IPS-15b (cell line): Measurements from ENCODE around the gene PCCB.

Experiments used
- H3K27me3 ChIP-seq: one replicate; pipeline ENCODE4 v1.6.1; 2013; ENCODE audit warnings: low read length; ENCODE audit not compliant: control insufficient read depth, insufficient read depth
- H3K36me3 ChIP-seq: one replicate; pipeline ENCODE4 v1.6.1; 2013; ENCODE audit warnings: low read length; ENCODE audit not compliant: control insufficient read depth, insufficient read depth
- H3K4me1 ChIP-seq: one replicate; pipeline ENCODE4 v1.6.1; 2013; ENCODE audit warnings: mild to moderate bottlenecking, low read length; ENCODE audit not compliant: control insufficient read depth, insufficient read depth
- H3K4me3 ChIP-seq: one replicate; pipeline ENCODE4 v1.5.1; 2013; ENCODE audit warnings: low read depth, low read length
- H3K9ac ChIP-seq: one replicate; pipeline ENCODE4 v1.6.1; 2013; ENCODE audit warnings: low read depth, mild to moderate bottlenecking, low read length
- H3K9me3 ChIP-seq: one replicate; pipeline ENCODE4 v1.6.1; 2013; ENCODE audit warnings: mild to moderate bottlenecking, low read length; ENCODE audit not compliant: control insufficient read depth, insufficient read depth

Gene PCCB

DNA sequence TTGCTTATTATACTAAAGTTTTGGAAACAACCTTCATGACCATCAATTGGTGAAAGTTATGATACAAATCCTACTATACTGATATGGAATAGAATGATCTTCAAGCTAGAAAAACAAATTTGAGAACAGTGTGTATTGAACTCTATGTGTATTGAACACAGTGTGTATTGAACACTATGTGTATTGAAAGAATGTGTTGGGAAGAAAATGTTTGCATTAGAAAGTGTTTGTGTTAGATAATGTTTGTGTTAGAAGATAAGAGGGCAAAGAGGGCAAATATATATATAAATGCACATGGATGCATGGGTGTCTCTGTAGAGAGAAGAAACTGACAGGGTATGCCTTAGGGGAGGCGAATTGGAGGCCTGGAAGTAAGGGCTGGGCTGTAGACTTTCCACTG, 42.4 kb downstream of the PCCB start:
- H3K27me3 ChIP-seq = no peaks in the 10 kb centered on the region

DNA sequence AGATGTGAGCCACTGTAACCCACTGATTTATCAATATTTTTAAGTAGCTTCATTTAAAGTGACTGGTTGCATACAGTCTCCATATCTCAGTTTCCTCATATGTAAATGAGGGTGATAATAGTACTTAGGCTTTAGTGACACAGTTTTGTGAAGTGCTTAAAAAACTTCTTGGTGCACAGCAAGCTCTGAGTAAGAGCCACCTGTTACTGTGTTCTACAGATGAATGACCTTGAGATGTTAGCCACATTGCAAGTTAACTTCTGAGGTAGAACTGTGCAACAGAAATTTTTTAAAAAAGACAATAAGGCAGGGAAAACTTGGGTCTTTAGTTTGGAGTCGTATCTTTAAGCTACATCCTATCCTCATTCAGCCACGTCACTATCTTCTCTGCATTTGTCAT, 43.1 kb downstream of the PCCB start:
- no peaks in the 10 kb centered on the region for H3K9me3 ChIP-seq
- no peak overlapping the region for H3K4me3 ChIP-seq
- H3K27me3 ChIP-seq = no peaks in the 10 kb centered on the region
- H3K4me1 ChIP-seq = peaks cover 7% of the 10 kb centered on the region
- no peaks in the 10 kb centered on the region for H3K36me3 ChIP-seq
- no peak overlapping the region for H3K9ac ChIP-seq

More for the DNA sequence above, 42.4 kb downstream of the PCCB start:
- no peak overlapping the region for H3K9ac ChIP-seq
- H3K4me1 ChIP-seq = peaks cover 7% of the 10 kb centered on the region
- H3K9me3 ChIP-seq = no peaks in the 10 kb centered on the region
- H3K36me3 ChIP-seq = no peaks in the 10 kb centered on the region
- no peak overlapping the region for H3K4me3 ChIP-seq

DNA sequence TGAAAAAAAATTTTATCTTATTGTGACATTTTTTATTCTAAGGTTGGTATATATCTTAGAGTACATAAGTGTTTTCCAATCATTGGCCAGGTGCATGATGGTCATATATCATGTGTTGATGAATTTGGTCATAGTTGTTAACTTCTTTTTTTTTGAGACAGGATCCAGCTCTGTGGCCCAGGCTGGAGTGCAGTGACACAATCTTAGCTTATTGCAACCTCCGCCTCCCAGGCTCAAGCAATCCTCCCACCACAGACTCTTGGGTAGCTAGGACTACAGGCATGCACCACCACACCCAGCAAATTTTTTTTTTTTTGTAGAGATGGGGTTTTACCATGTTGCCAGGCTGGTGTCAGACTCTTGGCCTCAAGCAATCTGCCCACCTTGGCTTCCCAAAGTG, 44.0 kb downstream of the PCCB start:
- Histone ChIP-seq H3K36me3 (no peaks in the 10 kb centered on the region), H3K4me3 (no peak overlapping the region), H3K27me3 (no peaks in the 10 kb centered on the region), H3K9me3 (no peaks in the 10 kb centered on the region), H3K9ac (no peak overlapping the region), H3K4me1 (peaks cover 7% of the 10 kb centered on the region)

DNA sequence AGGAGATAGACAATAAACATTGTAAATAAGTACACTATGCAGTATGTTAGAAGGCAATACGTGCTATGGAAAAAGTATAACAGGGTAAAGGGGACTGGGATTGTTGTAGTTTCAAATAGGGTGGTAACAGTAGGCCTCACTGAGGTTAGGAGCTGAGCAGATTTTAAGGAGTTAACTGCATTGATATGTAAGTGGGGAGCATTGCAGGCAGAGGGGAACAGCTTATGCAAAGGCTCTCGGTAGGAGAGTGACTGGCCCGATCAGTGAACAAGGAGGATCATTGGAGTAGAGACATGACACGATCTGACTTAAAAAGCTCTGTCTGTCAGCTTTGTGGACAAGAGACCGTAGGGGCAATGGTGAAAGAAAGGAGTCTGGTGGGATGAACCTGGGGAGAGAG, 46.8 kb downstream of the PCCB start:
- no peak overlapping the region for H3K4me3 ChIP-seq
- peaks cover 7% of the 10 kb centered on the region for H3K4me1 ChIP-seq
- no peaks in the 10 kb centered on the region for H3K9me3 ChIP-seq
- no peaks in the 10 kb centered on the region for H3K27me3 ChIP-seq
- no peaks in the 10 kb centered on the region for H3K36me3 ChIP-seq
- H3K9ac ChIP-seq = no peak overlapping the region

DNA sequence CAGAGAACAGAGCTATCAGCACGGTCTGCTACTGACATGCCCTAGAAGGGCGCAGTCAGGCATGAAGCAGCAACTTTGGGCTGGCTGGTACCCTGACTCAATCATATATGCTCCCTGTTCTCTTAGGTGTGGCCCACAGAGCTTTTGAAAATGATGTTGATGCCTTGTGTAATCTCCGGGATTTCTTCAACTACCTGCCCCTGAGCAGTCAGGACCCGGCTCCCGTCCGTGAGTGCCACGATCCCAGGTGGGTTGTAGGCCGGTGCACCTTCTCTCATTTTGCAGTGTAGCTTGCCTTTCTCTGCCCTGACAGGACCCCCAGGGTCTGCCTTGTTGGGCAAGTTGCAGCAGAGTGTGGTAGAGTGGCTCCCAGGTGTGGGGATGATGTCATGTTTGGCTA, 47.7 kb downstream of the PCCB start:
- Histone ChIP-seq H3K9ac (no peak overlapping the region), H3K27me3 (no peaks in the 10 kb centered on the region), H3K4me3 (no peak overlapping the region), H3K36me3 (no peaks in the 10 kb centered on the region), H3K4me1 (peaks cover 7% of the 10 kb centered on the region), H3K9me3 (no peaks in the 10 kb centered on the region)

DNA sequence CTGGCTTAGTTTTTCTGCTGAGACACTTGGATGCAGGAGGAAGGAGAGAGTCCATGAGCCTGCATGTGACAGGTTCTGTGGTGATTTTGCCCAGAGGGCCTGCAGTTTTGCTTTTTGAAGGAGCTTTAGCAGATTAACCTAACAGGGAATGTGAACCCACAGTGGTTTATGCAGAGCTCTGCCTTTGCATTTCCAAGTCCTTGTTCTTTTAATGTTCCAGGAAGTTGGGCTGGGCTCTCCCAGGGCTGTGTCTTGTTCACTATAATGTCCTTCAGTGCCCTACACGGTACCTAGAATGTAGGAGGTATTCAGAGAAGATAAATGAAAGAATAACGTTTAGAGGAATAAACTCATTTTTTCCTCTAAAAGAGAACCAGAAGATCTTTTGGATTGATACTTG, 50.3 kb downstream of the PCCB start:
- no peaks in the 10 kb centered on the region for H3K27me3 ChIP-seq
- H3K4me1 ChIP-seq = peaks cover 7% of the 10 kb centered on the region
- no peak overlapping the region for H3K4me3 ChIP-seq
- H3K9ac ChIP-seq = no peak overlapping the region
- H3K36me3 ChIP-seq = no peaks in the 10 kb centered on the region
- H3K9me3 ChIP-seq = no peaks in the 10 kb centered on the region

DNA sequence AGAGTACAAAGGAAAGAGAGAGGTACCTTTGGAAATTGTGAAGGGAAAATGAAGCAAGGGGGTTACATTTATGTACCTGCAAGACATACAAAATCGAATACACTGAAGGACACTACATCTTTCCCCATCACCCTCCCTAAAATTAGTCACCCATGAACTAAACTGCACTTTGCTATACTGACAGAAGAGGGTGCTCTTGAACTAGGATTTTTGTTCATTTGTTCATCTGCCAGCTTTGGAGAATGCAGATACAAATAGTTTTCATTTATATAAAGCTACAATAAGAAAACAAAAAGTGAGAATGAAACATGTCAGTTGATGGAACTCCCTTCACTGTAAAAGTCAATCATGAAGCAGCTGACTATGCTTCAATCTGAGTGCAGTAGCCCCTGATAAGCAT, 55.7 kb downstream of the PCCB start:
- H3K4me3 ChIP-seq = no peak overlapping the region
- no peaks in the 10 kb centered on the region for H3K4me1 ChIP-seq
- H3K9me3 ChIP-seq = no peaks in the 10 kb centered on the region
- H3K9ac ChIP-seq = no peak overlapping the region
- no peaks in the 10 kb centered on the region for H3K27me3 ChIP-seq
- no peaks in the 10 kb centered on the region for H3K36me3 ChIP-seq

DNA sequence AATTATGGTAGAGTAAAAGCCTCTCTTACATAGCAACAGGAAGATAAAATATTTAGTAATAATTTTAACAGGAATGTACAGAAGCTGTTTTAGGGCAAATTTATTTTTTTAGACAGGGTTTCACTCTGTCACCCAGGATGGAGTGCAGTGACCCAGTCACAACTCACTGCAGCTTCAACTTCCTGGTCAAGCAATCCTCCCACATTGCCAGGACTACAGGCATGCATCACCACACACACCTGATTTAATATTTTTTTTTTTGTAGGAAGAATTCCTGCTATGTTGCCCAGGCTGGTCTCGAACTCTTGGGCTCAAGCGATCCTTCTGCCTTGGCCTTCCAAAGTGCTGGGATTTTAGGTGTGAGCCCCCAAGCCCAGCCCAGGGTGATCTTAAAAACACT, 61.1 kb downstream of the PCCB start:
- no peaks in the 10 kb centered on the region for H3K27me3 ChIP-seq
- no peak overlapping the region for H3K4me3 ChIP-seq
- H3K4me1 ChIP-seq = no peaks in the 10 kb centered on the region
- no peaks in the 10 kb centered on the region for H3K9me3 ChIP-seq
- H3K9ac ChIP-seq = no peak overlapping the region
- H3K36me3 ChIP-seq = no peaks in the 10 kb centered on the region

DNA sequence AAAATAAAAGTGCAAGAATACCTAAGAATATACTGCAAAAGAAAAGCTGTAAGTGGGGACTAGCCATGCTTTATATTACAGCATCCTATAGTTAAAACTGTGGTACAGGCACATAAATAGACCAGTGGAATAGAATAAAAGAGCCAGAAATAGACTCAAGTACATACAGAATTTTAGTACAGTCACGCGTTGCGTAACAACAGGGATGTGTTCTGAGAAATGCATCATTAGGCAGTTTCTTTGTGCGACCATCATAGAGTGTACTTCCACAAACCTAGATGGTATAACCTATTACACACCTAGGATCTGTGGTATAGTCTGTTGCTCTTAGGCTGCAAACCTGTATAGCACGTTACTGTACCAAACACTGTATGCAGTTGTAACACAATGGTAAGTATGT, 61.8 kb downstream of the PCCB start:
- Histone ChIP-seq H3K27me3 (no peaks in the 10 kb centered on the region), H3K9me3 (no peaks in the 10 kb centered on the region), H3K9ac (no peak overlapping the region), H3K36me3 (no peaks in the 10 kb centered on the region), H3K4me1 (no peaks in the 10 kb centered on the region), H3K4me3 (no peak overlapping the region)

DNA sequence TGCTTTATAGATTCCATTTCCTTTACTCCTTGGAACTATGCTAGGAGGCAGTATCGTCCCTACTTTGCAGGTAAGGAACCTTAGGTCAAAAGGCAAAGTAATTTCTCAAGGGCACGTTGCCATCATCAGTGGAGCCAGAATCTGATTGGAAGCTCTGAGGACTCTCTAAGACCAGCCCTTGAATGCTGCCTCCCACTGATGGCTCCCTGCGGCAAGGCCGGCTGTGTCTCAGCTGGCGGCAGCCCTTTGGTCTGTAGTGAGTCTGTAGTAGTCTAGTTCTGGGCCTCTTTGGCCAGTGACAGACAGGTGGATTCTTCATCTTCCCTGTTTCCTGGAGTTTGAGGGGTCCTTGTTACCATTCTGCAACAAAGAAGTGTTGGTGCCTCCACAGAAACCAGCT, 76.2 kb downstream of the PCCB start:
- Histone ChIP-seq H3K4me3 (no peak overlapping the region), H3K9ac (no peak overlapping the region), H3K27me3 (no peaks in the 10 kb centered on the region), H3K36me3 (peaks cover 5% of the 10 kb centered on the region), H3K9me3 (no peaks in the 10 kb centered on the region), H3K4me1 (no peaks in the 10 kb centered on the region)

DNA sequence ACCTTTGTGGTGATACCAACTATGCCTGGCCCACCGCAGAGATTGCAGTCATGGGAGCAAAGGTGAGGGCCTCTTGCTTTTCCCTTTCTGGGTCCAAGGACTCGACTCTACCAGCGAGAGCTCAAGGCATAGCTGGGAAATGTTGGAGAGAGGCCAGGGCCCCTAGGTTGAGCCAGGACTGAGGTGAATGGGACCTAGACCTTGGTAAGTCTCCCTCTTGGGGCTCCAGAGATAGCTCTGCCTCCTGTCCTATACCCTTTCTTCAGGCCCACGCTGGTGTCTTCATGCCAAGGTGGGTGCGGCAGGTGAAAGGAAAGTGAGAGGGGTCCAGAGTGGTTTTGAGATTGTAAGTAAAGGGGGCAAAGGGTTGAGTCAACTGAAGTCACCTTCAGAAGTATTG, 77.5 kb downstream of the PCCB start:
- no peaks in the 10 kb centered on the region for H3K4me1 ChIP-seq
- peaks cover 5% of the 10 kb centered on the region for H3K36me3 ChIP-seq
- H3K4me3 ChIP-seq = no peak overlapping the region
- no peaks in the 10 kb centered on the region for H3K27me3 ChIP-seq
- no peaks in the 10 kb centered on the region for H3K9me3 ChIP-seq
- H3K9ac ChIP-seq = no peak overlapping the region

DNA sequence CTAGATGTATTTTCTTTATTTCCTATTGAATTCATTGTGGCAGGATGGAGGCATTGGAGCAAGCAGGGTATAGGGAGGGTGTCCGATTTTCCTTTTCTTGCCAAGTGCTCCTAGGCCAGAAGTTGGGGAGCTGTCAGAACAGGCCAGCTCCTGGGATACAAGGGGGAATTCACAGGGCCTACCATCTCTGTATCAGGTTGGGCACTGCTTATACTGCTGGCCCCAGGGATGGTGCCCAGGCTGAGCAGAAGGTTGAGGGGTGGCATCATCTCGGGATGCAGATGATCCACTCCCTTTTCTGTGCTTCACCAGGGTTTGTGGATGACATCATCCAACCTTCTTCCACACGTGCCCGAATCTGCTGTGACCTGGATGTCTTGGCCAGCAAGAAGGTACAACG, 79.5 kb downstream of the PCCB start:
- no peaks in the 10 kb centered on the region for H3K27me3 ChIP-seq
- no peak overlapping the region for H3K9ac ChIP-seq
- H3K4me1 ChIP-seq = no peaks in the 10 kb centered on the region
- H3K4me3 ChIP-seq = no peak overlapping the region
- H3K36me3 ChIP-seq = peaks cover 15% of the 10 kb centered on the region
- H3K9me3 ChIP-seq = no peaks in the 10 kb centered on the region

DNA sequence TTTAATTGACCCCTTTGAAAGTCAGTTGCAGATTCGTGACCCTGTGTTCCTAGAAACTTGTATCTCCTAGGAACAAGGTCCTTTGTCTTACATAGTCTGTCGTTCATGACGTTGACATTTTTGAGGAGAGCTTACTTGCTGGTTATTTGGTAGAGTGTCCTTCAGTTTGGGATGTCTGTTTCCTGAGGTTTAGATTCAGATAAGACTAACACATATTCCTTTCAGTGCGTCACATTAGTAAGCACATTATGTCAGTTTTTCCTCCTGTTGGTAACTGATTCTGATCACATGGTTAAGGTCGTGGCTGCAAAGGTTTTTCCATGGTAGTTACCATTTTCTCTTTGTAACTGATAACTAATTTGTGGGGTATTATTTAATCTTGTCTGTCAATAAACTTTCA, 80.8 kb downstream of the PCCB start:
- Histone ChIP-seq H3K9me3 (no peaks in the 10 kb centered on the region), H3K36me3 (peaks cover 21% of the 10 kb centered on the region), H3K4me3 (no peak overlapping the region), H3K27me3 (no peaks in the 10 kb centered on the region), H3K4me1 (no peaks in the 10 kb centered on the region), H3K9ac (no peak overlapping the region)
